GM13976 (cell line): ENCODE data around the gene TMEM245.

Experiments used
- DNase-seq: peaks from one replicate; pipeline ENCODE4 v3.0.0; 2012; ENCODE audit warnings: low spot score
- in situ Hi-C: fragments of 300-500 bp; cut with MboI; formaldehyde crosslinking; loops from one replicate; pipeline ENCODE4 v1.12.0; 2022; ENCODE audit warnings: low sequenced_read_pairs, mixed read lengths, inconsistent platforms; ENCODE audit not compliant: unreplicated experiment
- TF ChIP-seq, protein P1 (sequence below): IDR thresholded peaks from 2 replicates; pipeline ENCODE4 v1.5.1; 2012; ENCODE audit warnings: borderline replicate concordance, mild to moderate bottlenecking; ENCODE audit not compliant: insufficient read depth; ENCODE audit errors: extremely low read depth, missing control alignments, control extremely low read depth

Gene TMEM245

DNA sequence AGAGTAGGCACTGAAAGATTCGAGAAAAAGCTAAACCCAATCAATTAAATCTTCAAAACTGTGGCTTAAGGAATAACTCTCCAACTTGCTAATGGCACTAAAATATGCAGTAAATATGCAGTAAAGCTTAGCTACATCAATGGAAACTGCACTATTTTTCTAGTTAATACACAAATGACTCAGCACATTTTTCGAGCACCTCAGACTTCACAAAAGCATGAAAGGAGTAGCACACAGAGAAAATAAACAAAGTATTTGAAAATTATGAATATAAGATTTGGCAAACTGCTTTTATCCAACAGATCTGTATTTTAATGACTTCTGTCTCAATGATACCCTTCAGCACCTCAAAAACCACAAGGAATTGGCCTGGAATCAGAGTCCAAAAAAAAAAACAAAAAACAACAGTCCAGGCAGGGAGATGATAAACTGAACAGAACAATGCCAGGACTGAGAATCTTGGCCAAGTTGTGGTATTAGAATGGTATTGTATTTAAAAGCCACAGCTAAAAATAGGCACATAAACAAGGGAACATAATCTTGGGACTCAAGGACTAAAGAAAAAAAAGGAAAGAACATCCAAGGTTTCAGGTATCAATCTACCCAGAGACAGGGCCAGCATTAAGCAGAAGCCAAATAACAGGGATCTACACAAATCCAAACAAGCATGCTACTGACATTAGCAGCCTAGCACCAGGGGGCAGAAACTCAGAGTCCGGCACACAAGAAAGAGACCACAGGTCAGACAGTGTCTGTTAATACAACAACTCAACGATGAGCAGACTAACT is 21.4 kb downstream of the TMEM245 start:
- DNase-seq, result no peak
- in situ Hi-C loops, result no loop called here
- TF ChIP-seq, protein P1, sequence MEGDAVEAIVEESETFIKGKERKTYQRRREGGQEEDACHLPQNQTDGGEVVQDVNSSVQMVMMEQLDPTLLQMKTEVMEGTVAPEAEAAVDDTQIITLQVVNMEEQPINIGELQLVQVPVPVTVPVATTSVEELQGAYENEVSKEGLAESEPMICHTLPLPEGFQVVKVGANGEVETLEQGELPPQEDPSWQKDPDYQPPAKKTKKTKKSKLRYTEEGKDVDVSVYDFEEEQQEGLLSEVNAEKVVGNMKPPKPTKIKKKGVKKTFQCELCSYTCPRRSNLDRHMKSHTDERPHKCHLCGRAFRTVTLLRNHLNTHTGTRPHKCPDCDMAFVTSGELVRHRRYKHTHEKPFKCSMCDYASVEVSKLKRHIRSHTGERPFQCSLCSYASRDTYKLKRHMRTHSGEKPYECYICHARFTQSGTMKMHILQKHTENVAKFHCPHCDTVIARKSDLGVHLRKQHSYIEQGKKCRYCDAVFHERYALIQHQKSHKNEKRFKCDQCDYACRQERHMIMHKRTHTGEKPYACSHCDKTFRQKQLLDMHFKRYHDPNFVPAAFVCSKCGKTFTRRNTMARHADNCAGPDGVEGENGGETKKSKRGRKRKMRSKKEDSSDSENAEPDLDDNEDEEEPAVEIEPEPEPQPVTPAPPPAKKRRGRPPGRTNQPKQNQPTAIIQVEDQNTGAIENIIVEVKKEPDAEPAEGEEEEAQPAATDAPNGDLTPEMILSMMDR, result no peak

DNA sequence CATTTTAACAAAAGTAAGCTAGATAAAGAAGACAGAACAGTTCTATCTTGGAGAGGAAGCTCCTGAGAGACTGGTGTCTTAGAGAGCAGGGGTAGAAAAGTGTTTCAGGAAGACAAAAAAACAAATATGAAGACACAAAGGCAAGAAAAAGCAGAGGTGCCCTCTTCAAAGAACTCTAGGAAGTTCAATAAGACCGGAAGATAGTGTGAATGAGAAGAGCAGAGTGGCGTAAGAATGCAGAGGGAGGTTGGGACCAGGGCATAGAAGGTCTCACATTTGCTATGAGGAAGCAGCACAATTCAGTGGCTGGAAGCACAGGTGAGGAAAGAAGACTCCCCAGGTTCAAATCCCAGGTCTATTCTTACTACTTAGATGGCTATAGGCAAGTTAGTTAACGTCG is 22.6 kb downstream of the TMEM245 start:
- TF ChIP-seq, protein P1, result no peak
- in situ Hi-C loops, result no loop called here
- DNase-seq, result no peak

DNA sequence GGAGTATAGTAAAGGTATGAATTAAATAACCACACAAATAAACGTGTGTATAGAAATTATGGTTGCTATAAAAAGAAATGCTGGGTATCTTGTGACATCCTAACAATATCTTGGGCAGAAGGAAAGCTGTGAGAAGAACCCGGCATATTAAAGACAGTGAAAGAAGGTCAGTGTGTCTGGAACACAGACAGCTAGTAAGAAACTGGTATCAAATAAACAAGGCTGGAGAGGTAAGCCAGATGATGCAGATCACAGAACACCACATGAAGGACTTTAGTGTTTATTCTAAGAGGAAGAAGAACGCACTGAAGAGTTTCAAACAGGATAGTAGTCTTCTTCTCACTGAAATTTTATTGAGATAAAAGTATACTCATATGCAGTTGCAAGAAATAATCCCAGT is 24.4 kb downstream of the TMEM245 start:
- TF ChIP-seq, protein P1, result no peak
- in situ Hi-C loops, result no loop called here
- DNase-seq, result no peak

DNA sequence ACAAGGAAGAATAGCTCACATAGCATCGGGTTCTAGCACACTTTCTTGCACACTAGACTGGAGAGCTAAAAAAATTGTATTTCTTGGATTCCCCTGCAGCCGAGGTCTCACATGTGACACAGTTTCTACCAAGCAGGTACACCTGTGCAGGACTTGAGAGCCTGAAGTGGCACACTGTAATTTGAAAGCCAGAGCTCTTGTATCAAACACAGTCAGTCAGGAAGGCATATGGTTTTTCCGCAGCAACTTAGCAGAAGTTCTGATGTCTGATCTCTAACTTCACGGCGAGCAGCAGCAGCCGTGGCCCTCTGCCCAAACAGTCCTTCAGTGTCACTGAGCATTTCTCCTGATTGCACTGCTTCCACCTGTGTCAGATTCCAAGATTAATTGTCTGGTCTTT is 25.5 kb downstream of the TMEM245 start:
- in situ Hi-C loops, result no loop called here

DNA sequence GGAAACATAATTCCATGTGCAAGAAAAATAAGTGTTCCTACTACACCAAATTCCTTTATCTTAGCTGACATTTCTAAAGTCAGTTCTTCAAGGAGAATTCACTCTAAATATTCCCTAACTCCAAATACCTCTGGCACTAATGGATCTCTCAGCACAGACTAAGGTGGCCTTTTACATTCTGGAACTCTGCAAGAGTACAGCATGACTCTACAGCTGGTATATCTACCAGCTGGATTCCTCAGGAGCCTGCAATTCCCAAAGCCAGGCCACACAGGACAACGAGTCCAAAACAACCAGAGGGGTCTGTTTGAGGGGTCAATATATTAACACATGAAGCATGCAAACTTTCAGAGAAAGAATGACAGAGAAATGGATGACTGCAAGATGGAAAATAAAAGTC is 27.2 kb downstream of the TMEM245 start:
- TF ChIP-seq, protein P1, result no peak
- in situ Hi-C loops, result no loop called here

More for the DNA sequence above, 25.5 kb downstream of the TMEM245 start:
- TF ChIP-seq, protein P1, result no peak
- DNase-seq, result no peak

DNA sequence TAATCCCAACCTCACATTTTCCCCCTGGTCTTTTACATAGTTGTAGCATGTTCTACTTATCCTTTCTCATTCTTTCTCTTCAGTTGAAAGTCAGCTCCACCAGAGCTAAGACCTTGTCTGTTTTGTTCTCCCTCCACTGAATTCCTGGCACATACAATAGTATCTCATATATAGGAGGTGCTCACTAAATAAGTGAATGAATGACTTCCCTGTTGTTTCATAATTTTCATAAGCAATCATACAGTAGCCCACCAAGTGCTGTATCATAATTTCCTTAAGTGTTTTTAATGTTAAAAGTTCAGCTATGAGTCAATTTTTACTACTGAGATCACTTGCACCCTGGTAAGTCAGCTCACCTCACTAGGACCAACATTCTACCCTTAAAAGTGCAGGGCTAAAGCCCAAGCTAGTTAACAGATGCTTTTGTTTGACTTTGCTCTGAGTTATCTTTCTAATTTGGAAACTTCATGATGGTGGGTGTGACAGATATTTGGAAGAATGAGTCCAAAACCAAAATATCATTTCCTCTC is 27.6 kb downstream of the TMEM245 start:
- TF ChIP-seq, protein P1, result no peak
- in situ Hi-C loops, result no loop called here
- DNase-seq, result no peak

More for the DNA sequence above, 27.2 kb downstream of the TMEM245 start:
- no peak for DNase-seq
